Lung (tissue), 12 donors: ENCODE results near the gene CLTB. TPM values are rescaled to one million over a fixed set of nuclear protein-coding genes. Genes with fewer than 3 reads are reported as not detected.

Experiments
- ATAC-seq: fragments of 200-7000 bp; cut with Tn5 transposase; one replicate; pipeline ENCODE4 v1.9.1; 2020; ENCODE audit warnings: moderate number of reproducible peaks; ENCODE audit not compliant: insufficient read depth, low FRiP score
- DNase-seq, 3 donors: peaks; one replicate each; pipeline ENCODE4 v3.0.0-alpha.2; 2013 to 2017
- H3K27ac ChIP-seq, 2 donors: one replicate each; pipeline ENCODE4 v1.5.1; 2013; ENCODE audit warnings: mild to moderate bottlenecking in 2 of 2, moderate library complexity in 2 of 2, control low read depth in 1 of 2, inconsistent platforms in 1 of 2, low read depth in 1 of 2, low read length in 1 of 2
- H3K27me3 ChIP-seq, 3 donors: one replicate each; pipeline ENCODE4 v1.5.1; 2013; ENCODE audit warnings: low read length in 2 of 3; ENCODE audit not compliant: control insufficient read depth in 3 of 3, insufficient read depth in 3 of 3
- H3K36me3 ChIP-seq, 4 donors: one replicate each; pipeline ENCODE4 v1.5.1; 2013; ENCODE audit warnings: low read length in 4 of 4, mild to moderate bottlenecking in 1 of 4, moderate library complexity in 1 of 4; ENCODE audit not compliant: control insufficient read depth in 4 of 4, insufficient read depth in 4 of 4
- H3K4me1 ChIP-seq, 5 donors: one replicate each; pipeline ENCODE4 v1.5.1; 2013; ENCODE audit warnings: low read length in 5 of 5, mild to moderate bottlenecking in 2 of 5, moderate library complexity in 1 of 5; ENCODE audit not compliant: control insufficient read depth in 5 of 5, insufficient read depth in 5 of 5
- H3K4me3 ChIP-seq: one replicate; pipeline ENCODE4 v1.5.1; 2013; ENCODE audit warnings: mild to moderate bottlenecking, control low read depth, moderate library complexity
- H3K9ac ChIP-seq, 2 donors: one replicate each; pipeline ENCODE4 v1.5.1; 2013; ENCODE audit warnings: low read length in 2 of 2, control low read depth in 1 of 2; ENCODE audit not compliant: insufficient read depth in 1 of 2
- H3K9me3 ChIP-seq, 4 donors: one replicate each; pipeline ENCODE4 v1.5.1; 2013; ENCODE audit warnings: low read length in 3 of 4, mild to moderate bottlenecking in 1 of 4, moderate library complexity in 1 of 4; ENCODE audit not compliant: control insufficient read depth in 4 of 4, insufficient read depth in 3 of 4
- CTCF ChIP-seq: IDR thresholded peaks from 2 replicates; pipeline ENCODE4 v1.5.1; 2012; ENCODE audit warnings: mild to moderate bottlenecking; ENCODE audit errors: control extremely low read depth, extremely low read depth
- WGBS, 2 donors: extraction: QIAGEN DNeasy Blood & Tissue Kit; methylation state at CpG; one replicate each; pipeline ENCODE4 v1.1.7; 2013; 5-methylcytosine and 5-hydroxymethylcytosine counted together
- polyA plus RNA-seq, 2 donors: library from polyadenylated mRNA; stranded (reverse); fragments of 200-250 nt; gene quantifications; one replicate each; pipeline ENCODE4 v1.2.1, GENCODE V29; 2013
- total RNA-seq, 2 donors: library from RNA; depleted of rRNA in 1 of 2; stranded (reverse); fragments of >200 nt in 1 of 2; gene quantifications; one replicate each; pipeline ENCODE4 v1.2.1, GENCODE V29; 2014 to 2021
- donor health status: control.
- donor health status: control.
- donor health status: Bipolar disorder and iron deficiency.
- donor health status: healthy.
- donor health status: DM: yes; HTN: yes; CAD: no.

The CLTB gene
- total and polyA plus RNA-seq, 4 donors: 33.2 to 193 (median 112) TPM

GRCh38 chr5:176413255-176413565, 3.1 kb downstream of the CLTB start:
- DNase-seq: no peak
- H3K27me3 ChIP-seq: no peaks in the 10 kb centered on the region
- peaks cover 3 to 19% (median 10%) of the 10 kb centered on the region in 5 donors for H3K4me1 ChIP-seq
- H3K4me3 ChIP-seq: no peak overlapping the region
- 65 to 82% methylated on average over 2 of the region's 2 CpGs for WGBS, 2 donors
- no peak overlapping the region for H3K9ac ChIP-seq
- no peak for ATAC-seq
- H3K27ac ChIP-seq: peak overlapping the region; percentile 15 to 34
- TF ChIP-seq CTCF: no peak
- no peaks in the 10 kb centered on the region for H3K9me3 ChIP-seq
- H3K36me3 ChIP-seq: peaks cover 0 to 7% (median 4%) of the 10 kb centered on the region in 4 donors

GRCh38 chr5:176412517-176413254, 3.7 kb downstream of the CLTB start:
- TF ChIP-seq CTCF: no peak
- no peak for ATAC-seq
- Histone ChIP-seq H3K36me3 (peaks cover 0 to 7% (median 4%) of the 10 kb centered on the region in 4 donors), H3K27me3 (no peaks in the 10 kb centered on the region), H3K4me1 (peaks cover 3 to 19% (median 10%) of the 10 kb centered on the region in 5 donors), H3K9me3 (no peaks in the 10 kb centered on the region), H3K27ac (no peak overlapping the region), H3K9ac (no peak overlapping the region), H3K4me3 (no peak overlapping the region)
- DNase-seq: no peak
- WGBS, 2 donors: 77 to 92% methylated on average over 10 of the region's 10 CpGs

GRCh38 chr5:176410486-176411180, 5.7 kb downstream of the CLTB start:
- Histone ChIP-seq H3K4me1 (peaks cover 3 to 16% (median 8%) of the 10 kb centered on the region in 5 donors), H3K9me3 (no peaks in the 10 kb centered on the region), H3K27me3 (no peaks in the 10 kb centered on the region), H3K4me3 (no peak overlapping the region), H3K9ac (no peak overlapping the region), H3K27ac (no peak overlapping the region), H3K36me3 (peaks cover 0 to 22% (median 6%) of the 10 kb centered on the region in 4 donors)
- TF ChIP-seq CTCF: no peak
- WGBS, 2 donors: 89 to 98% methylated on average over 5 of the region's 5 CpGs
- DNase-seq (peak in 1 of 3 donors; percentile 1), ATAC-seq (no peak)
